Keratinocyte (primary cell): ENCODE measurements around the gene UQCRQ. TPM values are rescaled to one million over a fixed set of nuclear protein-coding genes. Genes with fewer than 3 reads are reported as not detected.
A peak's percentile ranks its signal among the peaks of the same experiment; 100 is the strongest.

Experiments used
- DNase-seq: peaks from one replicate; pipeline ENCODE4 v3.0.0-alpha.2; 2011; ENCODE audit warnings: low read depth, missing footprints, low spot score
- FAIRE-seq: peaks from 2 replicates; lab custom pipeline; 2011; peaks lifted over from hg19 to GRCh38; lab: Jason Lieb, UNC
- H2AFZ ChIP-seq: 2 replicates; pipeline ENCODE4 v1.6.0; 2012; ENCODE audit warnings: low read length, control low read depth, inconsistent platforms; ENCODE audit not compliant: control insufficient read depth
- H3K27ac ChIP-seq: 2 replicates; pipeline ENCODE4 v1.5.1; 2011; ENCODE audit warnings: low read length; ENCODE audit not compliant: control insufficient read depth, insufficient read depth
- H3K27me3 ChIP-seq: 3 replicates; pipeline ENCODE4 v1.6.0; 2011; ENCODE audit warnings: low read length; ENCODE audit not compliant: control insufficient read depth, insufficient read depth; ENCODE audit errors: extremely low read depth
- H3K36me3 ChIP-seq, 2 experiments: 2 replicates in 1 of 2; 3 replicates in 1 of 2; pipeline ENCODE4 v1.5.1; 2011; ENCODE audit warnings: low read length in 2 of 2, mild to moderate bottlenecking in 1 of 2; ENCODE audit not compliant: control insufficient read depth in 2 of 2, insufficient read depth in 2 of 2; ENCODE audit errors: extremely low read depth in 1 of 2
- H3K4me1 ChIP-seq: 3 replicates; pipeline ENCODE4 v1.5.1; 2011; ENCODE audit warnings: low read length; ENCODE audit not compliant: control insufficient read depth, insufficient read depth; ENCODE audit errors: extremely low read depth
- H3K4me2 ChIP-seq: 3 replicates; pipeline ENCODE4 v1.6.0; 2011; ENCODE audit warnings: low read depth, low read length; ENCODE audit not compliant: control insufficient read depth, insufficient read depth; ENCODE audit errors: extremely low read depth
- H3K4me3 ChIP-seq, 3 experiments: fragments of 200-600 bp in 1 of 3; sonication (generic) in 1 of 3; 2 replicates in 2 of 3; 3 replicates in 1 of 3; pipeline ENCODE4 v1.5.1; 2011 to 2016; ENCODE audit warnings: low read length in 3 of 3, mild to moderate bottlenecking in 3 of 3, control low read depth in 2 of 3, inconsistent platforms in 1 of 3, low read depth in 1 of 3, mixed read lengths in 1 of 3, mixed run types in 1 of 3, moderate library complexity in 1 of 3; ENCODE audit not compliant: control insufficient read depth in 2 of 3, insufficient read depth in 2 of 3; ENCODE audit errors: extremely low read depth in 1 of 3
- H3K79me2 ChIP-seq: 2 replicates; pipeline ENCODE4 v1.6.0; 2012; ENCODE audit warnings: low read length; ENCODE audit not compliant: control insufficient read depth, insufficient read depth
- H3K9ac ChIP-seq: 3 replicates; pipeline ENCODE4 v1.6.0; 2011; ENCODE audit warnings: low read length; ENCODE audit not compliant: control insufficient read depth, insufficient read depth; ENCODE audit errors: extremely low read depth
- H3K9me1 ChIP-seq: 3 replicates; pipeline ENCODE4 v1.6.0; 2011; ENCODE audit warnings: low read length; ENCODE audit not compliant: control insufficient read depth, insufficient read depth; ENCODE audit errors: extremely low read depth
- H3K9me3 ChIP-seq: 2 replicates; pipeline ENCODE4 v1.5.1; 2012; ENCODE audit warnings: low read depth, low read length; ENCODE audit not compliant: control insufficient read depth
- H4K20me1 ChIP-seq: 3 replicates; pipeline ENCODE4 v1.6.0; 2011; ENCODE audit warnings: low read length; ENCODE audit not compliant: control insufficient read depth, insufficient read depth; ENCODE audit errors: extremely low read depth
- EZH2 ChIP-seq: IDR thresholded peaks from one replicate; pipeline ENCODE4 v1.6.1; 2012; ENCODE audit warnings: inconsistent platforms, mild to moderate bottlenecking, low read length, moderate library complexity
- dilution Hi-C: fragments of 300-500 bp; cut with MboI; formaldehyde crosslinking; loops from one replicate; pipeline ENCODE4 v1.7.0; 2020; ENCODE audit warnings: low sequenced_read_pairs; ENCODE audit not compliant: extremely low pct_ligation_motif_present
- polyA plus RNA-seq, 5 experiments: library from polyadenylated mRNA; depleted of rRNA in 3 of 5; stranded (reverse) in 3 of 5; stranded (forward) in 1 of 5; unstranded in 1 of 5; fragments of >200 nt; gene quantifications; 1 replicate in 1 of 5; 2 replicates in 3 of 5; 3 replicates in 1 of 5; pipeline versions ENCODE4 v1.2.1 to v1.2.3, GENCODE V29; 2011 to 2012; ENCODE audit warnings: missing spikeins in 2 of 5, low read depth in 1 of 5, low replicate concordance in 1 of 5
- small RNA-seq, 3 experiments: library from RNA; depleted of rRNA; stranded (forward); fragments of <200 nt; gene quantifications; one replicate each; pipeline ENCODE3, GENCODE V24; 2012; ENCODE audit warnings: low read depth in 3 of 3, low replicate concordance in 1 of 3; ENCODE audit not compliant: insufficient read length in 3 of 3
- TF ChIP-seq, protein P1 (sequence below), 3 experiments: IDR thresholded peaks in 1 of 3; conservative IDR thresholded peaks in 1 of 3; optimal IDR thresholded peaks in 1 of 3; 2 replicates in 2 of 3; 3 replicates in 1 of 3; pipeline versions ENCODE3 to v1.5.1; 2011; ENCODE audit warnings: low read length in 3 of 3, mild to moderate bottlenecking in 3 of 3, moderate library complexity in 2 of 3, control low read depth in 1 of 3, inconsistent platforms in 1 of 3; ENCODE audit not compliant: insufficient read depth in 2 of 3; ENCODE audit errors: extremely low read depth in 1 of 3

Gene UQCRQ
- polyA plus RNA-seq, 1 donor (not counting 4 experiments of a cell fraction or from before 2014, with no cell fraction given): 488 TPM

DNA sequence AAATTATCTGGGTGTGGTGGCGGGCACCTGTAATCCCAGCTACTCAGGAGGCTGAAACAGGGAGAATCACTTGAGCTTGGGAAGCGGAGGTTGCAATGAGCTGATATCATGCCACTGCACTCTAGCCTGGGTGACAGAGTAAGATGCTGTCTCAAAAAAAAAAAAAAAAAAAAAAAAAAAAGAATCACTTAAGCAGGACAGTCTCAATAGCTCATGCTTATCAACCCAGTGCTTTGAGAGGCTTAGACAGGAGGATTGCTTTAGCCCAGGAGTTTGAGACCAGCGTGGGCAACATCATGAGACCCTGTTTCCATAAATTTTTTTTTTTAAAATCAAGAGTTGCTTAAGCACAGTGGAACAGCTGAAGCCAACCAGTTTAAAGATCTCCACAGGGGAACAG lies 49.6 kb downstream of the UQCRQ start:
- peak overlapping the region; percentile 42 for H3K27ac ChIP-seq

More for the DNA sequence above, 49.6 kb downstream of the UQCRQ start:
- H3K4me1 ChIP-seq: peaks cover 3% of the 10 kb centered on the region
- peaks cover 27% of the 10 kb centered on the region for H3K79me2 ChIP-seq
- H3K27me3 ChIP-seq: no peaks in the 10 kb centered on the region
- H3K4me3 ChIP-seq: no peak overlapping the region
- no peak overlapping the region for H3K4me2 ChIP-seq
- no peak overlapping the region for H2AFZ ChIP-seq
- peaks cover 7 to 13% of the 10 kb centered on the region in 2 experiments for H3K36me3 ChIP-seq
- no peak for FAIRE-seq
- dilution Hi-C loops: no loop called here
- no peaks in the 10 kb centered on the region for H4K20me1 ChIP-seq
- DNase-seq: no peak
- no peak for TF ChIP-seq EZH2
- TF ChIP-seq, protein P1, sequence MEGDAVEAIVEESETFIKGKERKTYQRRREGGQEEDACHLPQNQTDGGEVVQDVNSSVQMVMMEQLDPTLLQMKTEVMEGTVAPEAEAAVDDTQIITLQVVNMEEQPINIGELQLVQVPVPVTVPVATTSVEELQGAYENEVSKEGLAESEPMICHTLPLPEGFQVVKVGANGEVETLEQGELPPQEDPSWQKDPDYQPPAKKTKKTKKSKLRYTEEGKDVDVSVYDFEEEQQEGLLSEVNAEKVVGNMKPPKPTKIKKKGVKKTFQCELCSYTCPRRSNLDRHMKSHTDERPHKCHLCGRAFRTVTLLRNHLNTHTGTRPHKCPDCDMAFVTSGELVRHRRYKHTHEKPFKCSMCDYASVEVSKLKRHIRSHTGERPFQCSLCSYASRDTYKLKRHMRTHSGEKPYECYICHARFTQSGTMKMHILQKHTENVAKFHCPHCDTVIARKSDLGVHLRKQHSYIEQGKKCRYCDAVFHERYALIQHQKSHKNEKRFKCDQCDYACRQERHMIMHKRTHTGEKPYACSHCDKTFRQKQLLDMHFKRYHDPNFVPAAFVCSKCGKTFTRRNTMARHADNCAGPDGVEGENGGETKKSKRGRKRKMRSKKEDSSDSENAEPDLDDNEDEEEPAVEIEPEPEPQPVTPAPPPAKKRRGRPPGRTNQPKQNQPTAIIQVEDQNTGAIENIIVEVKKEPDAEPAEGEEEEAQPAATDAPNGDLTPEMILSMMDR (optimal IDR thresholded peaks at IDR 0.05 in 1 of 3, IDR thresholded peaks at IDR 0.05 in 1 of 3, conservative IDR thresholded peaks at IDR 0.05 in 1 of 3; ENCODE audit: extremely low read depth in 1 of 3, insufficient read depth in 2 of 3, low read length in 3 of 3): no peak
- H3K9me3 ChIP-seq: no peaks in the 10 kb centered on the region
- H3K9ac ChIP-seq: no peak overlapping the region
- no peaks in the 10 kb centered on the region for H3K9me1 ChIP-seq

Small RNA genes lying within 50 kb of the gene (small RNA-seq; reads per million reads assigned to genes)
- 0 reads per million in 3 experiments for gene RNA5SP192

Other genes starting within 250 kb of the UQCRQ start
- not detected in 3 replicates for gene IL13, start 208.5 kb upstream of the UQCRQ start, polyA plus RNA-seq
- gene IL4, start 192.7 kb upstream of the UQCRQ start, polyA plus RNA-seq: not detected in 3 replicates
- gene KIF3A, start 129.1 kb upstream of the UQCRQ start, polyA plus RNA-seq: 7.0 to 15.4 TPM (median 8.6 TPM) in 3 replicates
- gene CCNI2, start 119.2 kb upstream of the UQCRQ start, polyA plus RNA-seq: 0.05 to 0.14 TPM in 2 of 3 replicates, not detected in the other
- 41.6 to 50.2 TPM (median 46.4 TPM) in 3 replicates for gene SEPTIN8, start 89.4 kb upstream of the UQCRQ start, polyA plus RNA-seq
- not detected in 3 replicates for gene SOWAHA, start 53.3 kb upstream of the UQCRQ start, polyA plus RNA-seq
- 0.25 to 0.73 TPM (median 0.58 TPM) in 3 replicates for gene SHROOM1, start 36.0 kb upstream of the UQCRQ start, polyA plus RNA-seq
- gene GDF9, start 173 bp upstream of the UQCRQ start, polyA plus RNA-seq: 0.11 to 0.54 TPM (median 0.21 TPM) in 3 replicates
- 0.28 to 1.2 TPM (median 0.50 TPM) in 3 replicates for gene LEAP2, start 7.0 kb downstream of the UQCRQ start, polyA plus RNA-seq
- 44.9 to 66.9 TPM (median 51.3 TPM) in 3 replicates for gene AFF4, start 97.0 kb downstream of the UQCRQ start, polyA plus RNA-seq
- gene ZCCHC10, start 159.9 kb downstream of the UQCRQ start, polyA plus RNA-seq: 29.1 to 41.1 TPM (median 38.5 TPM) in 3 replicates
- gene HSPA4, start 185.4 kb downstream of the UQCRQ start, polyA plus RNA-seq: 51.4 to 119 TPM (median 79.3 TPM) in 3 replicates